PC-3 (cell line): ENCODE results near the gene POM121C. TPM values are rescaled to one million over a fixed set of nuclear protein-coding genes. Genes with fewer than 3 reads are reported as not detected.
A peak's percentile ranks its signal among the peaks of the same experiment; 100 is the strongest.
"Not testable (repeated sequence)": the region's sequence is repeated elsewhere in the genome, so short reads cannot be mapped to it uniquely, and the experiment has no call there.

Experiments
- ATAC-seq: fragments of 200-7000 bp; cut with Tn5 transposase; 2 replicates; pipeline ENCODE4 v1.9.1; 2020; ENCODE audit warnings: mild to moderate bottlenecking, moderate library complexity
- BruUV-seq: library from RNA; stranded (reverse); fragments of 400-500 nt; replicated peaks from 2 replicates; lab custom pipeline; 2021; lab: Mats Ljungman, UMichigan
- CTCF ChIA-PET: fragments of 300-600 bp; sonication (Branson Sonifier 250); formaldehyde crosslinking; loops from one replicate; lab custom pipeline; 2022; ENCODE audit warnings: antibody characterized with exemption; lab: Charles Lee
- POLR2A ChIA-PET: fragments of 300-600 bp; sonication (Branson Sonifier 250); formaldehyde crosslinking; loops from one replicate; lab custom pipeline; 2022; ENCODE audit warnings: antibody characterized with exemption; ENCODE audit not compliant: unreplicated experiment; lab: Charles Lee
- DNase-seq: peaks from one replicate; pipeline ENCODE4 v3.0.0-alpha.2; 2015
- H2AFZ ChIP-seq: fragments of 300-600 bp; sonication (generic); 2 replicates; pipeline ENCODE4 v1.6.0; 2016; ENCODE audit warnings: antibody characterized with exemption, low read length
- H3F3A ChIP-seq: fragments of 300-600 bp; sonication (generic); one replicate; pipeline ENCODE4 v1.6.0; 2017; ENCODE audit warnings: antibody characterized with exemption, low read length, control low read depth, mild to moderate bottlenecking; ENCODE audit not compliant: unreplicated experiment
- H3K27ac ChIP-seq: fragments of 300-600 bp; sonication (generic); 2 replicates; pipeline ENCODE4 v1.5.1; 2016; ENCODE audit warnings: mild to moderate bottlenecking, low read length
- H3K27me3 ChIP-seq: fragments of 300-600 bp; sonication (generic); 2 replicates; pipeline ENCODE4 v1.6.1; 2016; ENCODE audit warnings: low read length, mixed read lengths
- H3K36me3 ChIP-seq: fragments of 300-600 bp; sonication (generic); 2 replicates; pipeline ENCODE4 v1.6.1; 2016; ENCODE audit warnings: low read depth, mixed run types, low read length, mixed read lengths
- H3K4me1 ChIP-seq: fragments of 300-600 bp; sonication (generic); 2 replicates; pipeline ENCODE4 v1.5.1; 2016; ENCODE audit warnings: low read length; ENCODE audit not compliant: insufficient read depth
- H3K4me2 ChIP-seq: fragments of 300-600 bp; sonication (generic); 2 replicates; pipeline ENCODE4 v1.6.0; 2016; ENCODE audit warnings: low read length
- H3K4me3 ChIP-seq: fragments of 300-600 bp; sonication (generic); 2 replicates; pipeline ENCODE4 v1.5.1; 2016; ENCODE audit warnings: mild to moderate bottlenecking, low read length, mixed read lengths
- H3K79me2 ChIP-seq: fragments of 300-600 bp; sonication (generic); 2 replicates; pipeline ENCODE4 v1.6.1; 2017; ENCODE audit warnings: low read length, mixed read lengths
- H3K9ac ChIP-seq: fragments of 300-600 bp; sonication (generic); 2 replicates; pipeline ENCODE4 v1.6.0; 2016; ENCODE audit warnings: mild to moderate bottlenecking, low read length
- H3K9me2 ChIP-seq: fragments of 300-600 bp; sonication (generic); replicated peaks from 2 replicates; pipeline ENCODE4 v1.6.1; 2016; ENCODE audit warnings: mixed run types, low read length, mixed read lengths
- H3K9me3 ChIP-seq: fragments of 300-600 bp; sonication (generic); 2 replicates; pipeline ENCODE4 v1.6.1; 2016; ENCODE audit warnings: low read length, mixed read lengths
- H4K20me1 ChIP-seq: fragments of 300-600 bp; sonication (generic); 2 replicates; pipeline ENCODE4 v1.6.1; 2016; ENCODE audit warnings: low read length, mixed read lengths
- CTCF ChIP-seq: fragments of 300-600 bp; sonication (generic); conservative IDR thresholded peaks from 2 replicates; pipeline ENCODE4 v1.5.1; 2017; ENCODE audit warnings: antibody characterized with exemption, low read depth, mild to moderate bottlenecking, low read length
- EZH2 ChIP-seq: fragments of 300-600 bp; sonication (generic); IDR thresholded peaks from one replicate; pipeline ENCODE4 v1.6.1; 2017; ENCODE audit warnings: antibody characterized with exemption, mild to moderate bottlenecking, low read length; ENCODE audit not compliant: unreplicated experiment
- EZH2phosphoT487 ChIP-seq: fragments of 300-600 bp; sonication (generic); IDR thresholded peaks from 2 replicates; pipeline ENCODE4 v1.6.1; 2018; ENCODE audit warnings: mild to moderate bottlenecking, antibody characterized with exemption, low read length, borderline replicate concordance
- intact Hi-C: fragments of 100-400 bp; cut with micrococcal nuclease; formaldehyde crosslinking; loops from 2 replicates; pipeline ENCODE4 v1.9.0; 2023
- total RNA-seq: library from RNA; depleted of rRNA; stranded (reverse); fragments of >200 nt; gene quantifications from 2 replicates; pipeline ENCODE4 v1.2.3, GENCODE V29; 2014

The POM121C gene
- total RNA-seq, 1 experiment from 2014 or later = 11.0 TPM

GRCh38 chr7:75532639-75533038 lies 46.5 kb upstream of the POM121C start:
- TF ChIP-seq CTCF = no peak
- no peak for TF ChIP-seq EZH2
- no peak for TF ChIP-seq EZH2phosphoT487

GRCh38 chr7:75531359-75531821 lies 45.3 kb upstream of the POM121C start:
- H3K79me2 ChIP-seq = peaks cover 15% of the 10 kb centered on the region
- POLR2A ChIA-PET = no interaction called here

More at GRCh38 chr7:75532639-75533038, 46.5 kb upstream of the POM121C start:
- intact Hi-C loops = no loop called here
- no peak overlapping the region for H3K9ac ChIP-seq
- H3K9me2 ChIP-seq = no peaks in the 10 kb centered on the region
- no peak overlapping the region for H3K4me2 ChIP-seq
- CTCF ChIA-PET = no interaction called here
- no peaks in the 10 kb centered on the region for H3F3A ChIP-seq
- H3K9me3 ChIP-seq = no peaks in the 10 kb centered on the region
- no peak overlapping the region for H3K27ac ChIP-seq
- POLR2A ChIA-PET = no interaction called here
- H4K20me1 ChIP-seq = no peaks in the 10 kb centered on the region
- no TSS peak for BruUV-seq
- H3K4me3 ChIP-seq = no peak overlapping the region
- no peaks in the 10 kb centered on the region for H3K27me3 ChIP-seq
- H3K36me3 ChIP-seq = no peaks in the 10 kb centered on the region
- no peak for DNase-seq
- H3K4me1 ChIP-seq = peaks cover 10% of the 10 kb centered on the region
- no peak overlapping the region for H2AFZ ChIP-seq
- no peak for ATAC-seq
- H3K79me2 ChIP-seq = peaks cover 3% of the 10 kb centered on the region

GRCh38 chr7:75527224-75527722 lies 41.2 kb upstream of the POM121C start:
- intact Hi-C loops = loop anchor here (5.0 kb wide), 1 partner anchor 40 kb away; the partner anchor contains the start of gene POM121C
- Histone ChIP-seq H3K36me3 (peaks cover 25% of the 10 kb centered on the region), H3K27ac (peak overlapping the region; percentile 42; the same call in 1 of the 2 replicates), H3K4me2 (peak overlapping the region; percentile 74), H3K9ac (peak overlapping the region; percentile 94), H3K4me3 (peak overlapping the region; percentile 90), H2AFZ (peak overlapping the region; percentile 69), H3K79me2 (peaks cover 45% of the 10 kb centered on the region)
- BruUV-seq, CTCF ChIA-PET, H3K27me3 ChIP-seq, H3K9me3 ChIP-seq, POLR2A ChIA-PET, H4K20me1 ChIP-seq, H3F3A ChIP-seq, H3K4me1 ChIP-seq, DNase-seq, H3K9me2 ChIP-seq: not testable (repeated sequence)
- peak; percentile 7 for ATAC-seq

More at GRCh38 chr7:75531359-75531821, 45.3 kb upstream of the POM121C start:
- H3K27me3 ChIP-seq = no peaks in the 10 kb centered on the region
- no peak for TF ChIP-seq EZH2phosphoT487
- TF ChIP-seq EZH2 = no peak
- no peak for TF ChIP-seq CTCF
- H3K4me1 ChIP-seq = peaks cover 10% of the 10 kb centered on the region
- DNase-seq = peak; percentile 32
- H3K27ac ChIP-seq = no peak overlapping the region
- no peaks in the 10 kb centered on the region for H3K9me2 ChIP-seq
- intact Hi-C loops = no loop called here
- H3K4me2 ChIP-seq = no peak overlapping the region
- CTCF ChIA-PET = no interaction called here
- no peak for ATAC-seq
- no TSS peak for BruUV-seq
- no peaks in the 10 kb centered on the region for H3F3A ChIP-seq
- H3K9me3 ChIP-seq = no peaks in the 10 kb centered on the region
- H3K9ac ChIP-seq = no peak overlapping the region
- no peak overlapping the region for H3K4me3 ChIP-seq
- H3K36me3 ChIP-seq = no peaks in the 10 kb centered on the region
- H4K20me1 ChIP-seq = peaks cover 4% of the 10 kb centered on the region; the same call in 1 of the 2 replicates
- no peak overlapping the region for H2AFZ ChIP-seq

GRCh38 chr7:75521727-75522126 lies 35.6 kb upstream of the POM121C start:
- BruUV-seq, H3K4me2 ChIP-seq, CTCF ChIA-PET, ATAC-seq, DNase-seq, intact Hi-C loops, POLR2A ChIA-PET, H2AFZ ChIP-seq, H4K20me1 ChIP-seq, H3F3A ChIP-seq, H3K9ac ChIP-seq, H3K4me3 ChIP-seq, H3K27me3 ChIP-seq, H3K9me3 ChIP-seq, H3K9me2 ChIP-seq, H3K4me1 ChIP-seq, H3K27ac ChIP-seq: not testable (repeated sequence)
- H3K36me3 ChIP-seq = peaks cover 35% of the 10 kb centered on the region
- peaks cover 52% of the 10 kb centered on the region for H3K79me2 ChIP-seq

GRCh38 chr7:75518842-75519241 lies 32.7 kb upstream of the POM121C start:
- H3K79me2 ChIP-seq = peaks cover 31% of the 10 kb centered on the region

More at GRCh38 chr7:75518842-75519241, 32.7 kb upstream of the POM121C start:
- H3K4me1 ChIP-seq, H3K4me2 ChIP-seq, POLR2A ChIA-PET, DNase-seq, H2AFZ ChIP-seq, intact Hi-C loops, H3K9ac ChIP-seq, H3K27ac ChIP-seq, H3K9me2 ChIP-seq, BruUV-seq, CTCF ChIA-PET, H3K4me3 ChIP-seq, H3F3A ChIP-seq, H3K9me3 ChIP-seq, H4K20me1 ChIP-seq, H3K27me3 ChIP-seq, ATAC-seq: not testable (repeated sequence)
- peaks cover 23% of the 10 kb centered on the region for H3K36me3 ChIP-seq
